ENCODE results near the gene STRIT1.
"Not testable (repeated sequence)": the region's sequence is repeated elsewhere in the genome, so short reads cannot be mapped to it uniquely, and the experiment has no call there.

STRIT1 gene

DNA sequence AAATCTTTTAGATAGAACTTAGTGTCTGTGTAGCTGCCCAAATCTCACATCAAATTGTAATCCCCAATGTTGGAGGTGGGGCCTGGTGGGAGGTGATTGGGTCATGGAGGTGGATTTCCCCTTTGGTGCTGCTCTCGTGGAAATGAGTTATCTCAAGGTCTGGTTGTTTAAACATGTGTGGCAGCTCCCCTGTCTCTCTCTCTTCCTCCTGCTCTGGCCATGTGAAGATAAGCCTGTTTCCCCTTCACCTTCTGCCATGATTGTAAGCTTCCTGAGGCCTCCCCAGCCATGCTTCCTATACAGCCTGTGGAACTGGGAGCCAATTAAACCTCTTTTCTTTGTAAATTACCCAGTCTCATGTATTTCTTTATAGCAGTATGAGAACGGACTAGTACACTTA is 30.6 kb downstream of the STRIT1 start:
- DNase-seq: not testable (repeated sequence)

- DNase-seq: no peak
Measured at GRCh38 chr3:155262295-155262694, 31.2 kb downstream of the STRIT1 start.

DNA sequence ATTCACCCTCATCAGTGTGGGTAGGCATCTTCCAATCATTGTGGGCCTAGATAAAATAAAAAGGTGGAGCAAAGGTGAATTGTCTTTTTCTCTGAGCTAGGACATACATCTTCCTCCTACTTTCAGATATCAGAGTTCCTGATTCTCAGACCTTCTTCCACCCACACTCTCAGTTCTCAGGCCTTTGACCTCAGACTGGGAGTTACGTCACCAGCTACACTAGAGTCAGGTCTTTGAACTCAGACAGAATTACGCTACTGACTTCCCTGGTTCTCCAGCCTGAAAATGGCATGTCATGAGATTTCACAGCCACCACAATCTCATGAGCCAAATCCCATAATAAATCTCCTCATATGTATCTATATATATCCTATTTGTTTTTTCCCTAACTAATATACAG is 39.0 kb downstream of the STRIT1 start:
- no peak for DNase-seq

DNA sequence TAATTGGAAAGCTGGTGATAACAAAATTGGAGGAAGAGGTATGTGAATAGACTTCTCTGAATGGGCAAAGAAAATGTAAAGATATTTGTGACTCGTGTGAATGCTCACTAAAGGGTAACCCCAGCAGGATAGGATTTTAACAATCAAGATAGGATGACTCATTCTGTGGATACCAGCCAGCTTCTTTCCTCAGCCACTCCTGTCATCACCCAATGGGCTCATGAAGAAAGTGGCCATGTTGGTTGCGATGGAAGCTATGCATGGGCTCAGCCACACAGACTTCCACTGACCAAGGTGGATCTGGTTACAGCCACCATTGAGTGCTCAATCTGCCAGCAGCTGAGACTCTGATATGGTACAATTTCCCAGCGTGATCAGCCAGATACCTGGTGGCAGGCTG is 40.9 kb downstream of the STRIT1 start:
- DNase-seq: no peak

GRCh38 chr3:155252021-155252420 is 41.5 kb downstream of the STRIT1 start:
- DNase-seq: no peak

DNA sequence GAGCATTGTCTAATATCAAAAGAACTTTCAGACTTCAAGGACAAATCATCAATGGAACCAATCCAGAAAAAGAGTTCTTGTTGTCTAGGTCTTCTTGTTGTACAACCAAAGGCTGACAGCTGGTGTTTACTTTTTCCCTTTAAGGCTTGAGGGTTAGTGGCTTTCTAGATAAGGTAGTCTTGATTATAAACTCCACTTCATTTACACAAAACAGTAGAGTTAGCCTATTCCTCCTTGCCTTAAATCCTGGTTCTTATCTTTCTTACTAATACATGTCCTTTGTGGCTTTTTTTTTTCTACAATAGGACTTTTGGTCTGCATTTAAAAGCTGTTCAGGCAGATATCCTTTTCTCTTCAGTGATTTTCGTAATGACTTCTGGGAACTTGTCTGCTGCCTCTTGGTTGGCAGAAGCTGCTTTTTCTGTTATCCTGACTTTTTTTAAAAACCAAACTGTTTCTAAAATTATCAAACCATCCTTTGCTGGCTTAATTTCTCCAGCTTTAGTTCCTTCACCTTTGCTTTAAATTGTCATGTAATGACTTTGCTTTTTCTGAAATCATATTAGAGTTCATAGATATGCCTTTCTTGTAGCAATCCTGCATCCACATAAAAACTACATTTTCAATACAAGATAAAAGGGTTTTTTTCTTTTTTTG is 44.8 kb downstream of the STRIT1 start:
- no peak for DNase-seq

GRCh38 chr3:155244699-155245098 is 48.8 kb downstream of the STRIT1 start:
- DNase-seq: no peak

- no peak for DNase-seq
Measured at GRCh38 chr3:155244216-155244615, 49.3 kb downstream of the STRIT1 start.

DNA sequence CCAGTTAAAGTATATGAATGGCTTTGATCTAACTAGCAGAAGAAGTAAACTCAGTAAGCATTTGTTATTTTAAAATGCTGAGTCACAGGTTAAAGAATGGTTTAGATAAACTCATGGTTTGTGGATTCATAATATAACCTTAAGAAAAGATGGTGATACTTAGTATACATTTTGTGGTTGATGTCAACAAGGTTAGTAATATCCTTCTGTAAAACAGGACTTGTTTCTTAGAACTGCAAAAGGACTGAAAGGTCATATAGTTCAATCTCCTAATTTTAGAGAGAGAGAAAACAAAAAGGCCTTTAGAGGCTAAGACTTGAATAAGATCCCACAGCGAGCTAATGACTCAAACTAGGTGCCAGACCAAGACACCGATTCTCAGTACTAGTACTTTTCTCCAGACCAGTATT is 50.0 kb downstream of the STRIT1 start:
- no peak for DNase-seq

DNA sequence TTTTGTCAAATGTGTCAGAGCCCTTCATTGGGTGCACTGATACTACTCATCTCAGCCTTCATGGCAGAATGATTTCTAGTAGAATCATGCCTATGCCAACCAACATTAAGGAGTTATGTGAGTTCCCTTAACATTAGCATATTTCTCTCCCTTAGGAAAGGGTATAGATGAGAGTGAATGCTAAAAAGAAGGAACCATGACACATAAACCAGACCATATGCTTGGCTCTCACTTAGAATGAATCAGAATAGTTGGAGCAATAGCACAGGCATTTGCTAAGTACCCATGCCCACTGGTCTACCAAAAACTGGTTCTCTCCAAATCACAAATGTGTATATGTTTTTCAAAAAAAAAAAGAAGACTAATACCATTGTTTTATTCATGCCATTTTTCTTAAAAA is 51.1 kb downstream of the STRIT1 start:
- no peak for DNase-seq

- no peak for DNase-seq
Measured at GRCh38 chr3:155241579-155241978, 51.9 kb downstream of the STRIT1 start.

Measured in activated naive CD4-positive, alpha-beta T cell treated with Interleukin-2 at 50 U/mL for 16 hours (primary cell).